Thymus (tissue), 11 donors: ENCODE measurements around the gene SEMA3B. TPM values are rescaled to one million over a fixed set of nuclear protein-coding genes. Genes with fewer than 3 reads are reported as not detected.
"Not testable (repeated sequence)": the region's sequence is repeated elsewhere in the genome, so short reads cannot be mapped to it uniquely, and the experiment has no call there.

Experiments
- DNase-seq, 9 donors: peaks; one replicate each; pipeline ENCODE4 v3.0.0-alpha.2; 2013; ENCODE audit warnings: low spot score in 9 of 9, low read depth in 6 of 9, missing footprints in 1 of 9
- H3K27ac ChIP-seq, 2 donors: one replicate each; pipeline ENCODE4 v1.5.1; 2013; ENCODE audit warnings: control low read depth in 1 of 2, low read depth in 1 of 2, low read length in 1 of 2, mild to moderate bottlenecking in 1 of 2, moderate library complexity in 1 of 2
- H3K27me3 ChIP-seq, 2 donors: one replicate each; pipeline ENCODE4 v1.5.1; 2013; ENCODE audit warnings: low read length in 1 of 2; ENCODE audit not compliant: control insufficient read depth in 2 of 2, insufficient read depth in 1 of 2
- H3K36me3 ChIP-seq, 2 donors: one replicate each; pipeline ENCODE4 v1.5.1; 2013; ENCODE audit warnings: low read length in 1 of 2, mild to moderate bottlenecking in 1 of 2, moderate library complexity in 1 of 2; ENCODE audit not compliant: control insufficient read depth in 2 of 2, insufficient read depth in 2 of 2
- H3K4me1 ChIP-seq, 2 donors: one replicate each; pipeline ENCODE4 v1.5.1; 2013; ENCODE audit warnings: low read length in 2 of 2; ENCODE audit not compliant: control insufficient read depth in 2 of 2, insufficient read depth in 2 of 2
- H3K4me3 ChIP-seq, 2 donors: one replicate each; pipeline ENCODE4 v1.5.1; 2013; ENCODE audit warnings: low read length in 2 of 2, control low read depth in 1 of 2, mild to moderate bottlenecking in 1 of 2
- H3K9me3 ChIP-seq, 2 donors: one replicate each; pipeline ENCODE4 v1.5.1; 2013; ENCODE audit warnings: low read length in 1 of 2, mild to moderate bottlenecking in 1 of 2; ENCODE audit not compliant: control insufficient read depth in 2 of 2, insufficient read depth in 1 of 2
- WGBS: extraction: QIAGEN DNeasy Blood & Tissue Kit; methylation state at CpG from one replicate; pipeline ENCODE4 v1.1.7; 2013; 5-methylcytosine and 5-hydroxymethylcytosine counted together
- polyA plus RNA-seq: library from polyadenylated mRNA; stranded (reverse); fragments of 200-250 nt; gene quantifications from one replicate; pipeline ENCODE4 v1.2.3, GENCODE V29; 2013
- total RNA-seq: library from RNA; stranded (reverse); fragments of 120-200 nt; gene quantifications from one replicate; pipeline ENCODE4 v1.2.4, GENCODE V29; 2013
- donor health status: healthy.

The SEMA3B gene
- total and polyA plus RNA-seq, 2 donors, result 0.66 to 4.8 TPM

DNA sequence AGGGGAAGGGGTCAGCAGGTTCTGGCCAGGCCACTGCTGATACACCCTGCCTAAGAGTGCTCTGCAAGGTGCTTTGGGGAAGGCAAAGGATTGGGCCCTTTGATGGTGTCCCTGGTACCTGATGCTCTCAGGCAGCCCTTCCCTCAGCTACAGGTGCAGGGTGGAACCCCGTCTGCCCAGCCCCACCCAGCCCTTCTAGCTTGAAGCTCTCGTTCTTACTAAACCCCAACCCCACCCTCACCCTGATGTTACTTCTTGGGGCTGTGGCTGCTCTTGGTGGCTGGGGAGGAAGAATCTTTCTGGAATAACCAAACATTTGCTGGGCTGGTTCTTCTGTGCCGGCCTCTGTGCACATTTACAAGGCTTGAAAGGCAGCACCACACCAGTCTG lies 26.6 kb upstream of the SEMA3B start:
- DNase-seq, result no peak
- Histone ChIP-seq H3K9me3 (peaks cover 0 to 3% of the 10 kb centered on the region in 2 donors), H3K36me3 (peaks cover 24 to 50% of the 10 kb centered on the region in 2 donors), H3K27ac (peak overlapping the region; percentile 54 to 55), H3K4me1 (peaks cover 42 to 90% of the 10 kb centered on the region in 2 donors), H3K27me3 (no peaks in the 10 kb centered on the region), H3K4me3 (no peak overlapping the region)
- 47% methylated on average over 3 of the region's 3 CpGs for WGBS

- peaks cover 0 to 3% of the 10 kb centered on the region in 2 donors for H3K9me3 ChIP-seq
- H3K4me3 ChIP-seq, result no peak overlapping the region
- DNase-seq, result peak in 1 of 9 donors; percentile 48
- peaks cover 42 to 89% of the 10 kb centered on the region in 2 donors for H3K4me1 ChIP-seq
- peak overlapping the region; percentile 55 to 80 for H3K27ac ChIP-seq
- no peaks in the 10 kb centered on the region for H3K27me3 ChIP-seq
- H3K36me3 ChIP-seq, result peaks cover 24 to 52% of the 10 kb centered on the region in 2 donors
- WGBS, result 53% methylated on average over 14 of the region's 14 CpGs
These were observed 25.9 kb upstream of the SEMA3B start for GRCh38 chr3:50242851-50243542.

DNA sequence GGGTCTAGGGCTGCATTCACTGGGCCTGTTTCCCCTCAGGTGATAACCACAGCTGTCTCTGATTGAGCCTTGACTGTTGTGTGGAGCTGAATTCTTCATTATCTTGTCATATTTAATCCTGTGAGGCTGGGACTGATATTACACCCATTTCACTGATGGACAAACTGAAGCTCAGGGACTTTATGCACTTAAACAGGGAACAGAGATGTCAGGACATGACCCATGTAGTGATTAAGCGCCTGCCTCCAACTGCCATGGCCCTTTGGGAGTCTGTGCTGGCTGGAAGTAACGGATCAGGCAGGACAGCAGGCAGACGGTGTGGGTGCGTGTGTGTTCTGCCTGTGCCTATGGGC lies 25.4 kb upstream of the SEMA3B start:
- H3K4me1 ChIP-seq, result peaks cover 37 to 89% of the 10 kb centered on the region in 2 donors
- no peaks in the 10 kb centered on the region for H3K27me3 ChIP-seq
- peaks cover 0 to 3% of the 10 kb centered on the region in 2 donors for H3K9me3 ChIP-seq
- no peak for DNase-seq
- peaks cover 26 to 57% of the 10 kb centered on the region in 2 donors for H3K36me3 ChIP-seq
- WGBS, result 97% methylated on average over 4 of the region's 4 CpGs
- H3K4me3 ChIP-seq, result no peak overlapping the region
- H3K27ac ChIP-seq, result peak overlapping the region; percentile 55 to 76

DNA sequence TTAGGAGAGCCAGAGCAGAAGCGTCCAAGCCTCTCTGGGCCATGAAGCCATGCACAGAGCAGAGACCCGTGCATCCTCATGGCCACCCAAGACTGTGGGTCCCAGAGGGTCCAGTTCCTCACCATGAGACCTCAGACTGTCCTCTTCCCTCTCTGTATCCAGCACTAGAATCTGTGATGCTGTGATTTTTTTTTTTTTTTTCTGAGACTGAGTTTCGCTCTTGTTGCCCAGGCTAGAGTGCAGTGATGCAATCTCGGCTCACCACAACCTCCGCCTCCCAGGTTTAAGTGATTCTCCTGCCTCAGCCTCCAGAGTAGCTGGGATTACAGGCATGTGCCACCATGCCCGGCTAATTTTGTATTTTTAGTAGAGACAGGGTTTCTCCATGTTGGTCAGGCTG lies 24.1 kb upstream of the SEMA3B start:
- H3K27me3 ChIP-seq, H3K4me3 ChIP-seq, DNase-seq, H3K9me3 ChIP-seq: not testable (repeated sequence)
- peak overlapping the region in 1 of 2 donors; percentile 37 for H3K27ac ChIP-seq
- peaks cover 31 to 81% of the 10 kb centered on the region in 2 donors for H3K4me1 ChIP-seq
- 94% methylated on average over 6 of the region's 6 CpGs for WGBS
- peaks cover 26 to 58% of the 10 kb centered on the region in 2 donors for H3K36me3 ChIP-seq

- DNase-seq, result no peak
- Histone ChIP-seq H3K4me3 (peak overlapping the region; percentile 55 to 56), H3K36me3 (peaks cover 26 to 58% of the 10 kb centered on the region in 2 donors), H3K4me1 (peaks cover 29 to 79% of the 10 kb centered on the region in 2 donors), H3K27me3 (no peaks in the 10 kb centered on the region), H3K27ac (peak overlapping the region; percentile 88 to 97), H3K9me3 (peaks cover 0 to under 1% of the 10 kb centered on the region in 2 donors)
- 87% methylated on average over 16 of the region's 16 CpGs for WGBS
These were observed 23.6 kb upstream of the SEMA3B start for GRCh38 chr3:50245251-50245745.

GRCh38 chr3:50245831-50246516 lies 23.0 kb upstream of the SEMA3B start:
- H3K4me3 ChIP-seq, result peak overlapping the region; percentile 55 to 56
- DNase-seq, result peak in 8 of 9 donors; percentile 81 to 96 (median 89)
- H3K4me1 ChIP-seq, result peaks cover 28 to 74% of the 10 kb centered on the region in 2 donors
- H3K36me3 ChIP-seq, result peaks cover 30 to 60% of the 10 kb centered on the region in 2 donors
- H3K27me3 ChIP-seq, result no peaks in the 10 kb centered on the region
- H3K9me3 ChIP-seq, result no peaks in the 10 kb centered on the region
- peak overlapping the region; percentile 88 to 97 for H3K27ac ChIP-seq
- WGBS, result 1% methylated on average over 25 of the region's 25 CpGs

DNA sequence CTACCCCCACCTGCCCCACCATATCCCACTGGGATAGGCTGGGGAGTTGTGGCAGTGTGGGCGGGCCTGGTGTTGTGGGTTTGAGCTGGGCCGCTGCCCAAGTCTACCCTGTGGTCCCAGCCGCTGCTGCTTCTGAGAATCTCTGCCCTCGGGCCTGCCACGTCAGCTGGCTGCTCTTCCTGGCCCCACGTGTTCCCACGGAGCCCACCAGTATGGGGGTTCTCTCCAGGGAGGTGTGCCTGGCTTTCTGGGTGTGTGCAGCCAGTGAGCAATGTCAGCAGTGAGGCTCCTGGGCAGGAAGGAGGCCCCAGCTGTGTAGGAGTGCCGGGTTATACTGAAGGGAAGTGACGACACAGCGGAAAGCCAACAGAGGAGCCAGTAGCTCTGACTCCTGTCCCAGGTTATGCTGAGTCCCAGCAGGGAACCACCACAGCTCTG lies 22.4 kb upstream of the SEMA3B start:
- peaks cover 32 to 60% of the 10 kb centered on the region in 2 donors for H3K36me3 ChIP-seq

DNA sequence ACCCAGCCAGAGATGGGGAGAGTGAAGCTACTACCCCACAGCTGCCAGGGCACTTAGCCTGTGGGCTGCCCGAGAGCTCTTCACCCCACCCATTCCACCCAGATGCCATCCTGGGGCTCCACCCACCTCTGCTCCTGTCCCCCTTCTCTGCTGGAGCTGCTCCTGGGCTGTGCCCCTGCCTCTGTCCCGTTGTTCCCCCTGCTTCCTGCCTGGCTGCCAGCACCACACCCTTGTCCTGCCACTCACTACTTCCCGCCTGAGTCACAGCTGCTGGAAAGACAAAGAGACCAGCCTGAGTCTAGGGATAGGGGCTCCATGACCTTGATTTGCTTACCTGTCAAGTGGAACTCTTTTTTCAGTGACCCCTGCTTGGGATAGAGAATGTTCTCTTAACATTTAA lies 20.6 kb upstream of the SEMA3B start:
- H3K4me1 ChIP-seq, result peaks cover 12 to 52% of the 10 kb centered on the region in 2 donors
- 68% methylated on average over 3 of the region's 3 CpGs for WGBS
- H3K27ac ChIP-seq, result no peak overlapping the region
- H3K4me3 ChIP-seq, result no peak overlapping the region
- H3K27me3 ChIP-seq, result no peaks in the 10 kb centered on the region
- peaks cover 43 to 63% of the 10 kb centered on the region in 2 donors for H3K36me3 ChIP-seq
- DNase-seq, result no peak
- no peaks in the 10 kb centered on the region for H3K9me3 ChIP-seq

More for the DNA sequence above, 22.4 kb upstream of the SEMA3B start:
- peak overlapping the region; percentile 55 to 56 for H3K4me3 ChIP-seq
- H3K9me3 ChIP-seq, result no peaks in the 10 kb centered on the region
- H3K27ac ChIP-seq, result peak overlapping the region; percentile 61 to 97
- H3K4me1 ChIP-seq, result peaks cover 22 to 69% of the 10 kb centered on the region in 2 donors
- WGBS, result 5% methylated on average over 10 of the region's 10 CpGs
- no peaks in the 10 kb centered on the region for H3K27me3 ChIP-seq
- peak in 7 of 9 donors; percentile 68 to 92 (median 83) for DNase-seq

- 98% methylated on average over 5 of the region's 5 CpGs for WGBS
- H3K4me3 ChIP-seq, result no peak overlapping the region
- H3K9me3 ChIP-seq, result no peaks in the 10 kb centered on the region
- DNase-seq, result no peak
- no peaks in the 10 kb centered on the region for H3K27me3 ChIP-seq
- H3K27ac ChIP-seq, result no peak overlapping the region
- peaks cover 47 to 69% of the 10 kb centered on the region in 2 donors for H3K36me3 ChIP-seq
- peaks cover 12 to 44% of the 10 kb centered on the region in 2 donors for H3K4me1 ChIP-seq
These were observed 19.5 kb upstream of the SEMA3B start for GRCh38 chr3:50249457-50249856.
